SK-N-DZ (cell line): Measurements from ENCODE around the gene POLR1E. TPM values are rescaled to one million over a fixed set of nuclear protein-coding genes. Genes with fewer than 3 reads are reported as not detected.
A peak's percentile ranks its signal among the peaks of the same experiment; 100 is the strongest.

Experiments used
- DNase-seq: peaks from one replicate; pipeline ENCODE4 v3.0.0-alpha.2; 2015; ENCODE audit warnings: low spot score
- polyA plus RNA-seq, 2 experiments: library from polyadenylated mRNA; depleted of rRNA; stranded (reverse); fragments of >200 nt; gene quantifications; 2 replicates each; pipeline ENCODE4 v1.2.3, GENCODE V29; 2014

POLR1E gene
- polyA plus RNA-seq (2014; cell fraction: cytosol; rRNA removed) = 66.2 and 71.8 TPM in 2 replicates
- polyA plus RNA-seq (2014; cell fraction: nucleus; rRNA removed) = 24.4 and 31.6 TPM in 2 replicates

- peak; percentile 96 for DNase-seq
These were observed at the start of gene POLR1E for GRCh38 chr9:37485389-37486255. Gene POLR1E (plus strand): TSS chr9:37485948. CDS start chr9:37486048, 100 bp downstream.

DNA sequence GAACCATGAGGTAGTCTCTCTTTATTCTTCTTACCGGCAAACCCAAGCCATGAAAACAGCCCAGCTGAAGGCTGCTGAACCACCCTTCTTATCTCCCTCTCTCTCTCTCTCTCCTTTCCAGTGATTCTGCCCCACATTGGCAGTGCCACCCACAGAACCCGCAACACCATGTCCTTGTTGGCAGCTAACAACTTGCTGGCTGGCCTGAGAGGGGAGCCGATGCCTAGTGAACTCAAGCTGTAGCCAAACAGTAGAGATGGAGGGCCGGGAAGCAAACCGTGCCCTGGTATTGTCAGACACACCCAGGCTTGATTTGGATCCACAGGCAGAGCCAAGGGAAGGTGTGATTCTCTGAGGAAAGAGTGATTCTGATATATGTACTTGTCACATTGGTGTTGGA lies 49.2 kb upstream of the POLR1E start:
- DNase-seq = no peak

GRCh38 chr9:37437010-37437409 lies 48.7 kb upstream of the POLR1E start:
- no peak for DNase-seq

DNA sequence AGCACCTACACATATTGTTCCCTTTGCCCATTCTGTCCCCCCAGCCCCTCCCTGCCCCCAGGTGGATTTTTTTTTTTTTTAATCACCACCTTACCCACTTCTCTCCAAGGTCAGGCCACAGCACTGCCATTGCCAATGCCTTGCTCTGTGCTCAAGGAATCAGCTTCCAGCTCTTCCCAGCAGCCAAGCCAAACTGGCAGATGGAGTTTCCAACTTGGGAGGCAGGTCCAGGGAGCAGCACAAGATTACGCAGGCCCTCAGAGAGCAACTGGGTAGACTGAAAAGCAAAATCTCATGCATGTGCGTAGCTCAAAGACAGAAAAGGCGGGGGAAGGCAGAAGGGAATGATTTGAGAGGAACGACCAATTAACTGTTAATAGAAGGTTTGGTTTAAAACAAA lies 48.1 kb upstream of the POLR1E start:
- no peak for DNase-seq

- no peak for DNase-seq
These were observed 47.4 kb upstream of the POLR1E start for GRCh38 chr9:37438359-37438758.

DNA sequence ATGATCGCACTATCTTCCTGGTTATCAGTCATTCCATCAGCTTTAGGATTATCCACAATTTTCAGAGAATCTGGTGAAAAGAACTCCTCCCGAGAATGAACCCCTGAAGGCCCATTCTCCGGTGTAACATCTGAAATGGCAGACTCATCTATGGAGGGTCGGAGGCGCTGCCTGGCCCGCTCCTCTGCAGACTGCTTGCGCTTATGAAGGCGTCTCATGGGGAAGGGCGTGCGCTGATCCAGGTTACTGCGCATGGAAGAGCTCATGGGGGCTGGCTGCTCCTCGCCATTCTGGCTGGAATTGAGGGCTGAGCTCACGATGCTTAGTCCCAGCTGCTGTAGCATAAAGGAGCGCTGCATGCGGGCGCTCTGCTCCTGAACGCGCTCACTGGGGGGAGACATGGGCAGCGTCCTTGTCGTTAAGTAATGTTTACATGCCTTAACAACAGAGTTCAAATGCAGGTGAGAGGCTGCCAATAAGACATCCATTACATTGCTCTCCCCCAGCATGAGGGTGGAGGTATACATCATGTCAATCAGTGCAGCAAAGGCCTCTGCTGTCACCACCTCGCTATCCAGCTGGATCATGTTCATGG lies 43.9 kb upstream of the POLR1E start:
- DNase-seq = no peak

- DNase-seq = no peak
These were observed 43.2 kb upstream of the POLR1E start for GRCh38 chr9:37442556-37442955.

GRCh38 chr9:37443566-37443965 lies 42.2 kb upstream of the POLR1E start:
- no peak for DNase-seq

DNA sequence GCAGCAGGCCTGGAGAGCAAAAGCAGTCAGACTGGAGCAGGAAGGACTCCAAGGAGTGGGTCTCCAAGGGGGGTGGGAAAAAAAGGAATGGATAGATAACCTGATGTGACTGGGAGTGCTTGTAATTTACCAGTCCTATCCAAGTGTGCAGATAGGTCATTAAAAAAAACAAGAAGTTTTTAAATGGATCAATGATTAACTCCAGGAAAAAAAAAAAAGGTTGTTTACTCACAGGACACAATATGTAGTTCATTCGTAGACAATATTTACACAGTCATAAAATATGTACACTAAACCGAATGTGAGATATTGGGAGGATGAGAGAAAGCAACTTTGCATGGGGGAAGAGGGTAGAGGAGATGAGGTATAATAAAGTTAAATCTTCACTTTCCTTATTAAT lies 40.9 kb upstream of the POLR1E start:
- no peak for DNase-seq

DNA sequence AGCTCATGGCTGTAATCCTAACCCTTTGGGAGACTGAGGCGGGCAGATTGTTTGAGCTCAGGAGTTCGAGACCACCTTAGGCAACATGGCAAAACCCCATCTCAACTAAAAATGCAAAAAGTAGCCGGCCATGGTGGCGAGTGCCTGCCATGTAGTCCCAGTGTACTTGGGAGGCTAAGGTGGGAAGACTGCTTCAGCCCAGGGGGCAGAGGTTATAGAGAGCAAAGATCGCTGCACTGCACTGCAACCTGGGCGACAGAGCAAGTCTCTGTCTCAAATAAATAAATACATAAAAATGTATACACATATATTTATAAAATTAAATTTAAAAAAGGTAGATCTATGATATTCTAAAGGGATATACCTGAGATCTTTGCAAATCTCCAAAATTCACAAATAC lies 39.9 kb upstream of the POLR1E start:
- no peak for DNase-seq

DNA sequence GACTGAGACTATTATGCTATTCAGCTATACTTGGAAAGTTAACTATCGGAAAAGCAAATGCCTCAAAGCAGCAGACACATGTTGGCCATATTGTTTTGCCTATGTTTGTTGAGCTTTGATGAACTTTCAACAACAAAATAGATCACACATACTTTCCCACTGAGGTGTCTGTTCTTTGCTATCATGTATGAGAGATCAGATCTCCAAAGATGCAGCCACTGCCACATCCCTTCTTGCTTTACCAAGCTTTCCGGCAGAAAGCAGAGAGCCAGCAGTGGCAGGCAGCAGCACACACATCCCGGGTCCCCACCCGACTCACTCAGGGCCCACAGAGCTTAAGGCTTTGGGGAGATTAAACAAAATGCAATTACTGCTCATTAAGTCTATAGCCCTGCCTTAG lies 39.3 kb upstream of the POLR1E start:
- DNase-seq = no peak

GRCh38 chr9:37447111-37447510 lies 38.6 kb upstream of the POLR1E start:
- no peak for DNase-seq

GRCh38 chr9:37449862-37450632 lies 35.7 kb upstream of the POLR1E start:
- DNase-seq = peak; percentile 85

GRCh38 chr9:37451628-37452027 lies 34.1 kb upstream of the POLR1E start:
- no peak for DNase-seq

DNA sequence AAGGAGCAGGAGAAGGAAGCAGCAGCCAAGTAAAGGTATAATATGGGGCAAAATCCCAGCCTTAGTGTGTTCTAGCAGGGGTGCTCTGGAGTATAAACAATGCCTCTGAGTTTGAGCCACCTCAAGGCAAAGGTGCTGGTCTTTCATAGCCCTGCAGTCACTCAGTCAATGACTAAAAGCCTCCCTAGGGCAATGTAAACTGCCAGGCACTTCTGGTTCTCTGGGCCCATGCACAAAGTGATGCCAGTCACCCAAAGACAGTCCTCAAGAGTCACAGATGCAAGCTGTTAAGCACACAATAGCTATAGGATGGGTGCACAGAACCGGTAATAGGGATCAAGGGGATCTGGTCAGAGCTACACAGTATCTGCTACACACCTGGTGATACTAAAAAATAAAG lies 33.1 kb upstream of the POLR1E start:
- no peak for DNase-seq

GRCh38 chr9:37453827-37454226 lies 31.9 kb upstream of the POLR1E start:
- DNase-seq = no peak

GRCh38 chr9:37454238-37454637 lies 31.5 kb upstream of the POLR1E start:
- no peak for DNase-seq

DNA sequence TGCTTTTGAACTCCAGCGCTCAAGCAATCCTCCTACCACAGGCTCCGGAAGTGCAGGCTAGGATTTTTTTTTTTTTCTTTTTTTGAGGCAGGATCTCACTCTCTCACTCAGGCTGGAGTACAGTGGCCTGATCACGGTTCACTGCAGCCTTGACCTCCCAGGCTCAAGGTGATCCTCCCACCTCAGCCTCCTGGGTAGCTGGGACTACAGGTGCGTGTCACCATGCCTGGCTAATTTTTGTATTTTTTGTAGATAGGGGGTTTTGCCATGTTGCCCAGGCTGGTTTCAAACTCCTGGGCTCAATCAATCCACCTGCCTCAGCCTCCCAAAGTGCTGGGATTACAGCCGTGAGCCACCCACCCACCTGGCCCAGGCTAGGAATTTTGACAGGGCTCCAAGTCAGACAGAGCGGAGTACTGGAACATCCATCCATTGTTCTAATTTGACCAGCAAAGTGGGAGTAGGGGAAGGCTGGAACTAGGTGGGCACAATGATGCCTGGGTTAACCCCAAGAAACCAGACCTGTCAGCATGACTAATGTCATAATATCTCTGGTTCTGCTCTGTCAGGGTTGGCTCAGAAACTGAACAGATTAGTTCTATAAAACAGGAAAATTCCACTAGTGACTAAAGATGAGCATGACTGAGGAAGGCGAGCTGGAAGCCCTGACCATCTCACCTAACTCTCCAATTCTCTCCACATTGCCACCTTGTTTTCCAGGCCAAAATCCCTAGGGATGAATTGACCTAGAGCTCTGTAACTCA lies 29.7 kb upstream of the POLR1E start:
- no peak for DNase-seq

GRCh38 chr9:37456817-37457216 lies 28.9 kb upstream of the POLR1E start:
- DNase-seq = no peak

DNA sequence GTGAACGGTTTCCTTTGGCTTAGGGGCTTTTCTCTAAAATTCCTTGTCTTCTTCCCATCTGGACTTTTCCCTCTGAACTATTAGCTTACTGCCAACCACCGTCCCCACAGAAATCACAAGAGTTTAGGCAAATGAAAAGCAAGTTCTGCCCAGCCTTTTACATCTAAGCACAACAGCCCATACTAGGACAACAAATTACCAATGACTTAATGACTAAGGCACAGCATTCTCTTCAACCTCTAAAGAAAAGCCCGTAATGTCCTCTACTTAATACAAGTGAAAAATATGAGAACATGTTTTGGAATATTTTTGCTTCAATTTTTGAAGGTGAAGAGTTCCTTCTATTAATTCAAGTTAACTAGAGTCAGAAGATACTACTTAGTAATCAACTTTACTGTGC lies 21.7 kb upstream of the POLR1E start:
- no peak for DNase-seq

GRCh38 chr9:37464426-37465248 lies 21.1 kb upstream of the POLR1E start:
- no peak for DNase-seq
